ENCODE results near the gene EGLN2.
A peak's percentile ranks its signal among the peaks of the same experiment; 100 is the strongest.

EGLN2 gene

DNA sequence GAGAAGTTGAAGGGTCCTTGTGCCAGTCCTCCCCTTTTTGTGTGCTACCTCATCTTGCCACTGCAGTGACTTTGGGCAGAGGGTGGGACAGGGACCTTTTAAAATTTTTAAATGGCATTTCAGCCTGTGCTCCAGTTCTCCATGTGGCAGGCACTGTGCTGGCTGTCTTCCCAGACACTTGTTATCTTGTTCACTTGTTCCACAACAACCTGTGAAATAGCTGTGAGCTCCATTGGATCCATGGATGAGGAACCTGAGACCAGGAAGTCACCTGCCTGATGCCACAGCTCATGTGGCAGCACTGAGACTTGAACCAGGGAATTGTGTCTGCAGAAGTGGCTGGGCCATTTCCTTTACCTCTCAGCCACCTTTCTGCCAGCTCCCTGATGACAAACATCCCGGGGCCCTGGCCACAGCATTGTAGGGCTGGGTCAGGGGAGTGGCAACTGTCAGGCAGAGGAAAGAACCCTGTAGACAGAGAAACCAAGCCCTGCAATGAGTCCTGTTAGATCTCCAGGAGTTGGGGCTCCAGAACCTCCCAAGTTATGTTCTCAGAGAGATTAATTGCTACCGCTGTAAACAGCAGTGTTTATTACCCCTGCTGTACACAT is 6.4 kb downstream of the EGLN2 start:
- no peak overlapping the region for H3K4me3 ChIP-seq (ENCODE audit: control insufficient read depth, low read depth, low read length)
- no peak for DNase-seq (ENCODE audit: low read depth)
- TF ChIP-seq, protein P1, sequence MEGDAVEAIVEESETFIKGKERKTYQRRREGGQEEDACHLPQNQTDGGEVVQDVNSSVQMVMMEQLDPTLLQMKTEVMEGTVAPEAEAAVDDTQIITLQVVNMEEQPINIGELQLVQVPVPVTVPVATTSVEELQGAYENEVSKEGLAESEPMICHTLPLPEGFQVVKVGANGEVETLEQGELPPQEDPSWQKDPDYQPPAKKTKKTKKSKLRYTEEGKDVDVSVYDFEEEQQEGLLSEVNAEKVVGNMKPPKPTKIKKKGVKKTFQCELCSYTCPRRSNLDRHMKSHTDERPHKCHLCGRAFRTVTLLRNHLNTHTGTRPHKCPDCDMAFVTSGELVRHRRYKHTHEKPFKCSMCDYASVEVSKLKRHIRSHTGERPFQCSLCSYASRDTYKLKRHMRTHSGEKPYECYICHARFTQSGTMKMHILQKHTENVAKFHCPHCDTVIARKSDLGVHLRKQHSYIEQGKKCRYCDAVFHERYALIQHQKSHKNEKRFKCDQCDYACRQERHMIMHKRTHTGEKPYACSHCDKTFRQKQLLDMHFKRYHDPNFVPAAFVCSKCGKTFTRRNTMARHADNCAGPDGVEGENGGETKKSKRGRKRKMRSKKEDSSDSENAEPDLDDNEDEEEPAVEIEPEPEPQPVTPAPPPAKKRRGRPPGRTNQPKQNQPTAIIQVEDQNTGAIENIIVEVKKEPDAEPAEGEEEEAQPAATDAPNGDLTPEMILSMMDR (IDR thresholded peaks at IDR 0.05; ENCODE audit: control insufficient read depth, insufficient read depth, low read depth, low read length, missing control alignments), result no peak

DNA sequence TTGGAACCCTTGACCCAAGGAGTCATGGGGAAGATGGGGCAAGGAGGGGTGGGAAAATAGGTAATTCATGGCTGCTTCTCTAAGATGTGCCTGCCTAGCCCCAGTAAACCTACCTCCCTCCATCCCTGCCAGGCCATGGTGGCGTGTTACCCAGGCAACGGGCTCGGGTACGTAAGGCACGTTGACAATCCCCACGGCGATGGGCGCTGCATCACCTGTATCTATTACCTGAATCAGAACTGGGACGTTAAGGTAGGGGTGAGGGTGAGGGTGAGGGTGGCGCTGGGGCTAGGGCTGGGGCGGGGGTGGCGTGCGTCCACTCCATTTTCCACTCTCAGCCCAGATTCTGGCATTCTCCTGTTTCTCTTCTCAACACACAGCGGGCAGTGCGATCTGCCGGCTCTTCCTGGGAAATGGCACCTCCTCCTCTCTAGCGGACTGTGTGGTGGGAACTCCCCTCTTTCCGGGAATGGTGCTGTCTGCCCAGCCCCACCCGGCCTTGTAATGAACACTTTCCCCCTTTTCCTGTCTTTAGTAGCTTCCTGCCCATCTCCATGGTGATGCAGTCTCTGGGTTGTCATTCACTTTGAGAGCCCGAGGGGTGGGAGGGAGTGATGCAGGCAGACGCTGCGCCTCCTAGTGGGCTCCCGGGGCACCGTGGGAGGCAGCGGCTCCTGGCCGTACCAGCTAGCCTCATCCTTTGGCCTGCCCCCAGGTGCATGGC is 7.6 kb downstream of the EGLN2 start:
- no peak overlapping the region for H3K4me3 ChIP-seq (ENCODE audit: control insufficient read depth, low read depth, low read length)
- TF ChIP-seq, protein P1 (IDR thresholded peaks at IDR 0.05; ENCODE audit: control insufficient read depth, insufficient read depth, low read depth, low read length, missing control alignments), result peak; percentile 97
- DNase-seq (ENCODE audit: low read depth), result peak; percentile 78

DNA sequence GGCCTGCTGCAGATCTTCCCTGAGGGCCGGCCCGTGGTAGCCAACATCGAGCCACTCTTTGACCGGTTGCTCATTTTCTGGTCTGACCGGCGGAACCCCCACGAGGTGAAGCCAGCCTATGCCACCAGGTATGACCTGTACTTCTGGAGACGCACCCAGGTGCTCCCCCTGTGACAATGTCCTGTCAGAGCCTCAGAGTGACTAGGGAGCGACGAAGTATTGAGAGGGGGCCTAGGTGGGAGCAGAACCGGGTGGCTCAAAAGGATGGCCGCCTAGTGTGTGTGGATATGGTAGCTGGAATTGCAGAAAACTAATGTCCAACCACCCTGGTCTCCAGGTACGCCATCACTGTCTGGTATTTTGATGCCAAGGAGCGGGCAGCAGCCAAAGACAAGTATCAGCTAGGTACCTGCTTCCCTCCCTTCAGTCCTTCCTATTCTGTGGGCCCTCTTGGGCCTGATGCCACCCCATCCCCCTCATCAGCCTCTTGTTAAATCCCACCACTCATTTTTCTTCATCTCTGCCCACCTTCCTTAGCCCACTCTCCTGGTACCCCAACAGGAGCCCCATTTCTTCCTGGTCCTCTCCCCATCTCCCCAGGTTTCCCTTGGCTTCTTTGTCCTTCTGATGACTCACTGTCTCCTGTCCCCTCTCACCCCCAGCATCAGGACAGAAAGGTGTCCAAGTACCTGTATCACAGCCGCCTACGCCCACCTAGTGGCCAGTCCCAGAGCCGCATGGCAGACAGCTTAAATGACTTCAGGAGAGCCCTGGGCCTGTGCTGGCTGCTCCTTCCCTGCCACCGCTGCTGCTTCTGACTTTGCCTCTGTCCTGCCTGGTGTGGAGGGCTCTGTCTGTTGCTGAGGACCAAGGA is 8.4 kb downstream of the EGLN2 start:
- TF ChIP-seq, protein P1 (IDR thresholded peaks at IDR 0.05; ENCODE audit: control insufficient read depth, insufficient read depth, low read depth, low read length, missing control alignments), result peak; percentile 4
- no peak for DNase-seq (ENCODE audit: low read depth)
- H3K4me3 ChIP-seq (ENCODE audit: control insufficient read depth, low read depth, low read length), result no peak overlapping the region

DNA sequence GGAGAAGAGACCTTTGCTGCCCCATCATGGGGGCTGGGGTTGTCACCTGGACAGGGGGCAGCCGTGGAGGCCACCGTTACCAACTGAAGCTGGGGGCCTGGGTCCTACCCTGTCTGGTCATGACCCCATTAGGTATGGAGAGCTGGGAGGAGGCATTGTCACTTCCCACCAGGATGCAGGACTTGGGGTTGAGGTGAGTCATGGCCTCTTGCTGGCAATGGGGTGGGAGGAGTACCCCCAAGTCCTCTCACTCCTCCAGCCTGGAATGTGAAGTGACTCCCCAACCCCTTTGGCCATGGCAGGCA is 9.0 kb downstream of the EGLN2 start:
- TF ChIP-seq, protein P1 (IDR thresholded peaks at IDR 0.05; ENCODE audit: control insufficient read depth, insufficient read depth, low read depth, low read length, missing control alignments), result no peak
- H3K4me3 ChIP-seq (ENCODE audit: control insufficient read depth, low read depth, low read length), result no peak overlapping the region

DNA sequence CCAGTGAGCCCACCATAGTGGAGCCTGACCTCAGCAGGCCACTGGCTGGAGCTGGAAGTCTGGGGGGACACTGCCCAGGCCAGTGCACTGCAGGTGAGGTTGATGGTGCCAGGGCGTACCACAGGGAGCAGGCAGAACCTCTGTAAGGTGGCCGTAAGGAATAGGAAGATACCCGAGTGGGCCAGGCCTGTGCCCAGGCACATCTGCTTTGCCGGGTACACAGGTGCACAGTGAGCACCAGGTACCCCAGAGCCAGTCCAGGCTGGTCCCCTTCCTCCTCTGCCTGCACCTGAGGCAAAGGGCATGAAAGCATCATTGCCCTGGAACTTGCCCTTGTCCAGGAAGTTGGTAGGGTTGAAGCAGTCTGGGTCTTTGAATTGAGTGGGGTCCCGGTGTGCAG is 9.5 kb downstream of the EGLN2 start:
- no peak for DNase-seq (ENCODE audit: low read depth)
- no peak overlapping the region for H3K4me3 ChIP-seq (ENCODE audit: control insufficient read depth, low read depth, low read length)
- TF ChIP-seq, protein P1 (IDR thresholded peaks at IDR 0.05; ENCODE audit: control insufficient read depth, insufficient read depth, low read depth, low read length, missing control alignments), result no peak

More for the DNA sequence above, 9.0 kb downstream of the EGLN2 start:
- no peak for DNase-seq (ENCODE audit: low read depth)

DNA sequence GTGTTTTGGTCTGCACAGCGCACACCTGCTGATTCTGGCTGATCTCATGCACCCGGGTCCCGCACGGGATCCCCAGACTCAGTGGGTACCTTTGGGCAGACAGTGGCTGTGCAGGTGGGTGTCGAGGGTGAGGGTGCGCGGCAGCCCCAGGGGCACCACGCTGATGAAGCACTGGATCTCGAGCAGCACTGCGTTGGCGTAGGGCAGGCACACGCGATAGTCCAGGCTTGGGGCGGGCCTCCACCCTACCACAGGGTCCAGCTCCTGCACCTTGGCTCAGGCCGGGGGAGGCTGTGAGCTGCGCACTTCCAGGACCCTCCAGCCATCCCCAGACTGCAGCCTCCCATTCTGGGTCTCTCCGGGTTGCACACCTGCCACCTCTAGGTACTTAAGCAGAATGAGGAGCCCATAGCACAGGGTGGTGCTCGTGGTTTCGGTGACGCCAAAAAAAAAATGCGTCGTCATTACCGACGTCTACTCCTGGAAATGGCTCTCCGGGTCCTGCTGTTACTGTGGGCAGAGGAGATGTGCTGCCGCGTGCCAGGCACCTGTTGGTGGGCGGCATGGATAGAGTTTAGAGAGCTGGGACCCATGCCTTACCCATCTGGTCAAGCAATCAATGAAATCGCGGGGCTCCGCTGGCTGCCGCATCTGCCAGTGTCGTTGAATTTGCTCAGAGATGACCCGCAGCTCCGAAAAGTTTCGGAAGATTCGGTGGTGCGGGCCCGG is 10.5 kb downstream of the EGLN2 start:
- TF ChIP-seq, protein P1 (IDR thresholded peaks at IDR 0.05; ENCODE audit: control insufficient read depth, insufficient read depth, low read depth, low read length, missing control alignments), result no peak
- no peak overlapping the region for H3K4me3 ChIP-seq (ENCODE audit: control insufficient read depth, low read depth, low read length)
- no peak for DNase-seq (ENCODE audit: low read depth)
